GM21619 (cell line): Measurements from ENCODE around the gene THEM4.
"Not testable (repeated sequence)": the region's sequence is repeated elsewhere in the genome, so short reads cannot be mapped to it uniquely, and the experiment has no call there.

Experiments
- ATAC-seq: cut with Tn5 transposase; IDR thresholded peaks from one replicate; pipeline ENCODE4 v1.9.1; 2021; ENCODE audit not compliant: unreplicated experiment

Gene THEM4

GRCh38 chr1:151897991-151898431 is 11.3 kb downstream of the THEM4 start:
- no peak for ATAC-seq

- ATAC-seq, result no peak
Measured at GRCh38 chr1:151893176-151893924, 16.0 kb downstream of the THEM4 start.

GRCh38 chr1:151892190-151892589 is 17.1 kb downstream of the THEM4 start:
- ATAC-seq, result no peak

- ATAC-seq, result no peak
Measured at GRCh38 chr1:151891512-151891911, 17.8 kb downstream of the THEM4 start.

- no peak for ATAC-seq
Measured at GRCh38 chr1:151888972-151889570, 20.2 kb downstream of the THEM4 start.

- no peak for ATAC-seq
Measured at GRCh38 chr1:151887028-151887427, 22.3 kb downstream of the THEM4 start.

- no peak for ATAC-seq
Measured at GRCh38 chr1:151885479-151885878, 23.8 kb downstream of the THEM4 start.

GRCh38 chr1:151884879-151885278 is 24.4 kb downstream of the THEM4 start:
- ATAC-seq, result not testable (repeated sequence)

- not testable (repeated sequence) for ATAC-seq
Measured at GRCh38 chr1:151884445-151884844, 24.9 kb downstream of the THEM4 start.

GRCh38 chr1:151883898-151884297 is 25.4 kb downstream of the THEM4 start:
- ATAC-seq, result not testable (repeated sequence)

- ATAC-seq, result not testable (repeated sequence)
Measured at GRCh38 chr1:151882918-151883317, 26.4 kb downstream of the THEM4 start.

GRCh38 chr1:151882466-151882865 is 26.8 kb downstream of the THEM4 start:
- ATAC-seq, result no peak

GRCh38 chr1:151881479-151881878 is 27.8 kb downstream of the THEM4 start:
- no peak for ATAC-seq

- ATAC-seq, result no peak
Measured at GRCh38 chr1:151875419-151876097, 33.8 kb downstream of the THEM4 start.

GRCh38 chr1:151872776-151873175 is 36.5 kb downstream of the THEM4 start:
- ATAC-seq, result not testable (repeated sequence)

- no peak for ATAC-seq
Measured at GRCh38 chr1:151871284-151872030, 37.9 kb downstream of the THEM4 start.

GRCh38 chr1:151868486-151868885 is 40.8 kb downstream of the THEM4 start:
- ATAC-seq, result no peak

GRCh38 chr1:151867765-151868411 is 41.4 kb downstream of the THEM4 start:
- ATAC-seq, result no peak

GRCh38 chr1:151867321-151867720 is 42.0 kb downstream of the THEM4 start:
- no peak for ATAC-seq

- no peak for ATAC-seq
Measured at GRCh38 chr1:151864411-151864810, 44.9 kb downstream of the THEM4 start.

- no peak for ATAC-seq
Measured at GRCh38 chr1:151862604-151863003, 46.7 kb downstream of the THEM4 start.
